Astrocyte (in vitro differentiated cells and primary cell): ENCODE measurements around the gene RASSF5.
A peak's percentile ranks its signal among the peaks of the same experiment; 100 is the strongest.

Experiments
- CTCF ChIP-seq: IDR thresholded peaks from 2 replicates; pipeline ENCODE4 v1.5.1; 2011; ENCODE audit warnings: low read depth, mild to moderate bottlenecking, inconsistent platforms, low read length, moderate library complexity; ENCODE audit not compliant: insufficient read depth
- EZH2 ChIP-seq: IDR thresholded peaks from 2 replicates; pipeline ENCODE4 v1.6.1; 2012; ENCODE audit warnings: mild to moderate bottlenecking, low read length, inconsistent platforms; ENCODE audit not compliant: insufficient read depth

GRCh38 chr1:206590025-206590758, 82.9 kb downstream of the RASSF5 start:
- TF ChIP-seq EZH2 (no peak), CTCF (peak; percentile 28)
